GM13977 (cell line): ENCODE measurements around the gene ASB10.
A peak's percentile ranks its signal among the peaks of the same experiment; 100 is the strongest.

Source experiments
- DNase-seq: peaks from one replicate; pipeline ENCODE4 v3.0.0; 2012; ENCODE audit warnings: low spot score
- in situ Hi-C: fragments of 300-500 bp; cut with MboI; formaldehyde crosslinking; loops from one replicate; pipeline ENCODE4 v1.12.0; 2022; ENCODE audit warnings: low sequenced_read_pairs, low pct_unique_long_range_greater_than_20kb, mixed read lengths, inconsistent platforms; ENCODE audit not compliant: unreplicated experiment
- TF ChIP-seq, protein P1 (sequence below): IDR thresholded peaks from 2 replicates; pipeline ENCODE4 v1.5.1; 2012; ENCODE audit warnings: mild to moderate bottlenecking, control low read depth; ENCODE audit not compliant: insufficient read depth; ENCODE audit errors: extremely low read depth, missing control alignments

Gene ASB10

GRCh38 chr7:151231080-151231479 lies 44.0 kb upstream of the ASB10 start:
- in situ Hi-C loops: no loop called here
- no peak for DNase-seq
- TF ChIP-seq, protein P1, sequence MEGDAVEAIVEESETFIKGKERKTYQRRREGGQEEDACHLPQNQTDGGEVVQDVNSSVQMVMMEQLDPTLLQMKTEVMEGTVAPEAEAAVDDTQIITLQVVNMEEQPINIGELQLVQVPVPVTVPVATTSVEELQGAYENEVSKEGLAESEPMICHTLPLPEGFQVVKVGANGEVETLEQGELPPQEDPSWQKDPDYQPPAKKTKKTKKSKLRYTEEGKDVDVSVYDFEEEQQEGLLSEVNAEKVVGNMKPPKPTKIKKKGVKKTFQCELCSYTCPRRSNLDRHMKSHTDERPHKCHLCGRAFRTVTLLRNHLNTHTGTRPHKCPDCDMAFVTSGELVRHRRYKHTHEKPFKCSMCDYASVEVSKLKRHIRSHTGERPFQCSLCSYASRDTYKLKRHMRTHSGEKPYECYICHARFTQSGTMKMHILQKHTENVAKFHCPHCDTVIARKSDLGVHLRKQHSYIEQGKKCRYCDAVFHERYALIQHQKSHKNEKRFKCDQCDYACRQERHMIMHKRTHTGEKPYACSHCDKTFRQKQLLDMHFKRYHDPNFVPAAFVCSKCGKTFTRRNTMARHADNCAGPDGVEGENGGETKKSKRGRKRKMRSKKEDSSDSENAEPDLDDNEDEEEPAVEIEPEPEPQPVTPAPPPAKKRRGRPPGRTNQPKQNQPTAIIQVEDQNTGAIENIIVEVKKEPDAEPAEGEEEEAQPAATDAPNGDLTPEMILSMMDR: no peak

DNA sequence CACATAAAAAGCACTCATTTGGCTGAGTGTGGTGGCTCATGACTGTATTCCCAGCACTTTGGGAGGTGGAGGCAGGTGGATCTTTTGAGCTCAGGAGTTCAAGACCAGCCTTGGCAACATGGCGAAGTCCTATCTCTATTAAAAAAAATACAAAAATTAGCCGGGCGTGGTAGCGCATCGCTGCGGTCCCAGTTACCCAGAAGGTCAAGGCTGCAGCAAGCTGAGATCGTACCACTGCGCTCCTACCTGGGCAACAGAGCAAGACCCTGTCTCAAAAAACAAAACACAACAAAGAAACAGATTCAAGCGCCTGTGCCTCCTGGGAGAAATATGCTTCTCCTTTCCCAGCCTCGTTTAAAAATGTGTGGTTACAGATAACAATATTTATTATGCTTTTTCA lies 42.2 kb upstream of the ASB10 start:
- DNase-seq: no peak
- in situ Hi-C loops: no loop called here
- TF ChIP-seq, protein P1: no peak

- TF ChIP-seq, protein P1: no peak
- in situ Hi-C loops: no loop called here
- no peak for DNase-seq
Measured at GRCh38 chr7:151228024-151228866, 41.2 kb upstream of the ASB10 start.

DNA sequence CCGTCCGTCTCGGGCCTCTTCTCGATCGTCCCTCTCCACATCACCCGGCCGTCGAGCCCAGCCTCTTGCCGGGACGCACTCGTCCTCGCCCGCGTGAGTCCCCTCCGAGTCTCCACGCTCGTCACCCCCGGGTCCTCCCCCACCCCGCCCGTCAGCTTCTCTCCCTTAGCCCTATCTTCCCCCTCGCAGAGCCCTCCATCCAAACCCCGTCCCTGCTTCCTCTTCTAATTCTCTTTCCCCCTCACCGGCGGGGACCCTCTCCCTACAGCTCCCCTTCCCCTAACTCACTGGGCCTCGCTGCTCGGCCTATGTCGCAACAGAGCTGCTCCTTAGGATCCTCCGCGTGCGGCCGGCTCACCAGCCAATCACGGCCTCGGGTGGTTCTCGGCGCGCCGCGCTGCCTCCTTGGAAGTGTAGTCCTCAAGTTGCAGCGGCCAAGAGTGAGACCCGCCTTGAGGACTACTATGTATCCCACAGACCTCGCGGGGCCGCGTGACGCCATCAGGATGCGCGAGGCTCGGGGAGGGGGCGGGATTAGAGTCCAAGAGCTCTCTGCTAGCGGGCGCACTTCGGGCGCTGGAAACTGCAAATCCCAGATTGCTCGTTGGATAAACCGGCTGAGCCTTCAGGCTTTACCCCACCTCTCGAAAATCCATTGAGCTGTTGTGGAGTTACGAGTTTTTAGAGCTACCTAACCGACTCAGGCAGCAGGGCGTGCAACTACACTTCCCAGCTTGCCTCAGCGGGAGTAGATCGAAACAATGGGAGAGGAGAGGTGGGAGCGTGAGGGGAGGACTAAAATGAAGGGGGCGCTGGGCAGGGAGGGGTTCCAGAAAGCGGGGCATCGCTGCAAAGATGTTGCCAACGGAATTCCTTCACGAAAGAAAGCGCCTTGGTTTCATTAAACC lies 40.1 kb upstream of the ASB10 start, which contains the start of gene ABCF2:
Gene ABCF2 (minus strand): TSS at position 331 of the 908 bp plus-strand sequence. CDS start 747 bp downstream, outside the sequence.
- peak; percentile 97 for DNase-seq
- TF ChIP-seq, protein P1: no peak
- in situ Hi-C loops: no loop called here

- TF ChIP-seq, protein P1: no peak
- DNase-seq: no peak
- in situ Hi-C loops: no loop called here
Measured at GRCh38 chr7:151226560-151226874, 39.5 kb upstream of the ASB10 start.

- no peak for DNase-seq
- TF ChIP-seq, protein P1: no peak
- in situ Hi-C loops: no loop called here
Measured at GRCh38 chr7:151225948-151226510, 39.0 kb upstream of the ASB10 start.
